Upper lobe of left lung (tissue), 6 donors: ENCODE measurements around the gene LMCD1. TPM values are rescaled to one million over a fixed set of nuclear protein-coding genes. Genes with fewer than 3 reads are reported as not detected.

ENCODE experiments used
- ATAC-seq, 2 donors: fragments of 200-7000 bp; cut with Tn5 transposase; one replicate each; pipeline ENCODE4 v1.9.1; 2022; ENCODE audit warnings: mild to moderate bottlenecking in 2 of 2, moderate library complexity in 2 of 2; ENCODE audit not compliant: low FRiP score in 2 of 2
- DNase-seq, 2 donors: peaks; one replicate each; pipeline ENCODE4 v3.0.0-alpha.2; 2019 to 2020
- H3K27ac ChIP-seq, 4 donors: fragments of 200-600 bp; sonication (generic); one replicate each; pipeline ENCODE4 v1.5.1; 2016 to 2019
- H3K27me3 ChIP-seq, 4 donors: fragments of 200-600 bp; sonication (generic); one replicate each; pipeline ENCODE4 v1.5.1; 2017 to 2019
- H3K36me3 ChIP-seq, 4 donors: fragments of 200-600 bp; sonication (generic); one replicate each; pipeline ENCODE4 v1.5.1; 2016 to 2019
- H3K4me1 ChIP-seq, 4 donors: fragments of 200-600 bp; sonication (generic); one replicate each; pipeline ENCODE4 v1.5.1; 2018 to 2019
- H3K4me3 ChIP-seq, 4 donors: fragments of 200-600 bp; sonication (generic); one replicate each; pipeline ENCODE4 v1.5.1; 2017 to 2019; ENCODE audit warnings: mild to moderate bottlenecking in 2 of 4, moderate library complexity in 1 of 4
- H3K9me3 ChIP-seq, 4 donors: fragments of 200-600 bp; sonication (generic); one replicate each; pipeline ENCODE4 v1.5.1; 2018 to 2019
- CTCF ChIP-seq, 6 experiments: fragments of 450-650 bp in 4 of 6; fragments of 200-600 bp in 2 of 6; sonication (generic) in 2 of 6; IDR thresholded peaks; one replicate each; pipeline ENCODE4 v1.5.1; 2016 to 2019; ENCODE audit warnings: antibody characterized with exemption in 6 of 6
- EP300 ChIP-seq, 4 donors: sonication (generic); formaldehyde crosslinking; IDR thresholded peaks; one replicate each; pipeline ENCODE4 v1.5.1; 2017; ENCODE audit warnings: antibody characterized with exemption in 4 of 4, control low read depth in 2 of 4
- POLR2A ChIP-seq, 4 donors: fragments of 450-650 bp; IDR thresholded peaks; one replicate each; pipeline ENCODE4 v1.5.1; 2016 to 2017; ENCODE audit warnings: antibody characterized with exemption in 4 of 4, mild to moderate bottlenecking in 2 of 4
- POLR2AphosphoS5 ChIP-seq, 2 donors: sonication (generic); formaldehyde crosslinking; IDR thresholded peaks; one replicate each; pipeline ENCODE4 v1.5.1; 2017; ENCODE audit warnings: antibody characterized with exemption in 2 of 2
- WGBS, 2 donors: methylation state at CpG; one replicate each; pipeline ENCODE4 v1.1.5; 2017 to 2018; 5-methylcytosine and 5-hydroxymethylcytosine counted together
- total RNA-seq, 6 donors: library from RNA; depleted of rRNA in 4 of 6; stranded (reverse); fragments of >200 nt in 4 of 6; gene quantifications; one replicate each; pipeline versions ENCODE4 v1.1.0 to v1.2.1, GENCODE V29; 2016 to 2021
- donor health status: DM: no; HTN: no; CAD: no; lungs with moderate emphysema.
- donor health status: DM: no; HTN: yes; CAD: no; lungs with severe emphysema.

Gene LMCD1
- total RNA-seq, 6 donors from 2014 or later = 47.4 to 269 (median 118) TPM

- no peak for TF ChIP-seq POLR2A (IDR thresholded peaks at IDR 0.05)
- TF ChIP-seq EP300 (IDR thresholded peaks at IDR 0.05) = no peak
- no peak for TF ChIP-seq CTCF (IDR thresholded peaks at IDR 0.05)
- TF ChIP-seq POLR2AphosphoS5 (IDR thresholded peaks at IDR 0.05) = no peak
- Histone ChIP-seq H3K27me3 (no peaks in the 10 kb centered on the region), H3K4me3 (no peak overlapping the region), H3K9me3 (no peaks in the 10 kb centered on the region), H3K36me3 (no peaks in the 10 kb centered on the region), H3K27ac (peak overlapping the region; percentile 7 to 65 (median 26)), H3K4me1 (peaks cover 0 to 13% (median 4%) of the 10 kb centered on the region in 4 donors)
- peak in 1 of 2 donors; percentile 58 for DNase-seq
- peak in 1 of 2 donors; percentile 58 for ATAC-seq
- WGBS, 2 donors = 86 to 87% methylated on average over 3 of the region's 3 CpGs
Measured at GRCh38 chr3:8456412-8456811, 45.2 kb upstream of the LMCD1 start.

GRCh38 chr3:8457039-8457438, 44.6 kb upstream of the LMCD1 start:
- Histone ChIP-seq H3K27ac (peak overlapping the region in 1 of 4 donors; percentile 30), H3K4me3 (no peak overlapping the region)

DNA sequence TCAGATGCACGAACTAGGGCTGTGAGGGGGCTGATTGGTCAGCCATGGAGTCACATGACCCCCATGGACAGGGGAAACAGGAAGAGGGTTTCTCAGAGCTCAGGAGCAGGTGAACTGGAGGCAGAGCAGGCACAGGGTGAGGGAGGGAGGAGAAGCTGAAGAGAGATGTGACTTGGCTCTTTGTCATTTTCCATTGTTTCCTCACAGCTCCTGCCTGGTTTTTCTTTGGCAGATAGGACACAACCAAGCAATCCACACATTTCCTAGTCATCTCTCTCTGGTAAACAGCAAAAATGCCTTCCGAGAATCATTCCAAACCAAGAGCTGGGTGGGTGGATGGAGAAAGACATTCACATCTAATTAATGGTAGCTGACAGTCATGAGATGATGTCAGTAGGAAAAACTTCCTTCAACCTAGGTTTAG, 43.4 kb upstream of the LMCD1 start:
- H3K4me3 ChIP-seq = no peak overlapping the region
- peak overlapping the region; percentile 16 to 59 (median 50) for H3K27ac ChIP-seq
- H3K36me3 ChIP-seq = no peaks in the 10 kb centered on the region
- H3K27me3 ChIP-seq = no peaks in the 10 kb centered on the region
- ATAC-seq (peak in 1 of 2 donors; percentile 50), DNase-seq (no peak)
- no peaks in the 10 kb centered on the region for H3K9me3 ChIP-seq
- 74 to 95% methylated on average over 2 of the region's 2 CpGs for WGBS, 2 donors
- peaks cover 0 to 13% (median 4%) of the 10 kb centered on the region in 4 donors for H3K4me1 ChIP-seq
- TF ChIP-seq CTCF (IDR thresholded peaks at IDR 0.05) (no peak), EP300 (IDR thresholded peaks at IDR 0.05) (no peak), POLR2AphosphoS5 (IDR thresholded peaks at IDR 0.05) (no peak), POLR2A (IDR thresholded peaks at IDR 0.05) (no peak)

More at GRCh38 chr3:8457039-8457438, 44.6 kb upstream of the LMCD1 start:
- TF ChIP-seq POLR2A (IDR thresholded peaks at IDR 0.05) = no peak
- 95 to 96% methylated on average over 1 of the region's 1 CpG for WGBS, 2 donors
- ATAC-seq (peak in 1 of 2 donors; percentile 43), DNase-seq (no peak)
- Histone ChIP-seq H3K27me3 (no peaks in the 10 kb centered on the region), H3K36me3 (no peaks in the 10 kb centered on the region), H3K4me1 (peaks cover 0 to 13% (median 4%) of the 10 kb centered on the region in 4 donors), H3K9me3 (no peaks in the 10 kb centered on the region)

DNA sequence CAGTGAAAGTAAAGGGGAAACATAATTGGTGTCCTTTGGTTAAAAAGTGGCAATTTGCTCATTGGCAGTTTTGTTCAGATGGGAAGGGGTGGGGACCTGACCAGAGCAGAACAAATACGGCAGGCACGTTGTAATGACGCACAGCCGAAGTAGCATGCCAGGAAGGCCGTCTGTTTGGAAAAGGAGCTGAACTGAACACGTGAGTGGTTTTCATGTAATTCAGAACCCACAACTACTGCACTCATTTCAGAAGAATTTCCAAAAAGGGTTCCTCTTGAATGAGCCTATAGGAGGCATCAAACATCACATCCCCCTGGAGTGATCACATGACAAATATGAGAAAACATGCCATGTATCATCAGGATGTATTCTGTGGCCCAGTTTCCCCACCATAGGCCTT, 42.9 kb upstream of the LMCD1 start:
- no peak overlapping the region for H3K4me3 ChIP-seq
- no peaks in the 10 kb centered on the region for H3K27me3 ChIP-seq
- ATAC-seq = peak in 1 of 2 donors; percentile 81
- H3K36me3 ChIP-seq = no peaks in the 10 kb centered on the region
- no peak for TF ChIP-seq POLR2A (IDR thresholded peaks at IDR 0.05)
- TF ChIP-seq CTCF (IDR thresholded peaks at IDR 0.05) = no peak
- TF ChIP-seq EP300 (IDR thresholded peaks at IDR 0.05) = peak in 1 of 4 donors; percentile 32
- no peak for TF ChIP-seq POLR2AphosphoS5 (IDR thresholded peaks at IDR 0.05)
- H3K9me3 ChIP-seq = no peaks in the 10 kb centered on the region
- DNase-seq = no peak
- H3K4me1 ChIP-seq = peaks cover 0 to 13% (median 4%) of the 10 kb centered on the region in 4 donors
- 59 to 79% methylated on average over 6 of the region's 6 CpGs for WGBS, 2 donors
- peak overlapping the region; percentile 43 to 59 (median 50) for H3K27ac ChIP-seq

DNA sequence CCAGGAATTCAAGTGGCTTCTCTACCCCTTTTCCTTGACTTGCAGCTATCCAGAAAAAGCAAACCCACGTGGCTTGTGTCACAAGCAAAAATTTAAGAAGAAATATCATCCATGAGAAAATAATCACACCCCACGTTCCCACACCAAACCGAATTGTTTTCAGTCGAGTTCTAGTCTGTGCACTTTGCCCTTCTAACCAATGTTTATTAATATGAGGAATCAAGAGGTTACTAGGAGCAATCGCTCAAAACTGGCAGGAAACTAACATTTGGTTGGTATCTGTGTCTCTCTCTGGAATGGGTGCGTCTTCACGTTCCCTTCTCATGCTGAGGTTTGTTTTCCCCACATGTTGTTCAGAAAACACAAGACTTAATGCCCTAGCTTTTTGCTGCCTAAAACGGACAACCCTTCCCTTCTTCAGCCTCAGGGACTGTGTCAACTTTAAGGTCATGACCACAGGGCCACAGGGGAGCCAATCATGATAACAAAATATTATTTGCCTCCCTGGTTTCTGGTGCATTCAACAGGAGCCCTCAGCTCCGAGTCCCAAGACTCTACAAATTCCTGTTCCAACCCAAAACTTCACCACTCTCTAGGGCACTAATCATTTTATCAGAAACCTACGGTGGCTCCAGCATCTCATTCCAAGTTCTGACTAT, 41.4 kb upstream of the LMCD1 start:
- no peaks in the 10 kb centered on the region for H3K27me3 ChIP-seq
- peak in 1 of 4 donors; percentile 16 for TF ChIP-seq EP300 (IDR thresholded peaks at IDR 0.05)
- TF ChIP-seq POLR2A (IDR thresholded peaks at IDR 0.05) = no peak
- TF ChIP-seq CTCF (IDR thresholded peaks at IDR 0.05) = no peak
- peak in 1 of 2 donors; percentile 26 for TF ChIP-seq POLR2AphosphoS5 (IDR thresholded peaks at IDR 0.05)
- peaks cover 0 to 13% (median 4%) of the 10 kb centered on the region in 4 donors for H3K4me1 ChIP-seq
- H3K36me3 ChIP-seq = no peaks in the 10 kb centered on the region
- WGBS, 2 donors = 75 to 82% methylated on average over 10 of the region's 10 CpGs
- DNase-seq (no peak), ATAC-seq (no peak)
- H3K27ac ChIP-seq = peak overlapping the region in 3 of 4 donors; percentile 9 to 54 (median 34)
- no peaks in the 10 kb centered on the region for H3K9me3 ChIP-seq
- H3K4me3 ChIP-seq = no peak overlapping the region
